ENCODE data around the gene ASCC1.

The ASCC1 gene

DNA sequence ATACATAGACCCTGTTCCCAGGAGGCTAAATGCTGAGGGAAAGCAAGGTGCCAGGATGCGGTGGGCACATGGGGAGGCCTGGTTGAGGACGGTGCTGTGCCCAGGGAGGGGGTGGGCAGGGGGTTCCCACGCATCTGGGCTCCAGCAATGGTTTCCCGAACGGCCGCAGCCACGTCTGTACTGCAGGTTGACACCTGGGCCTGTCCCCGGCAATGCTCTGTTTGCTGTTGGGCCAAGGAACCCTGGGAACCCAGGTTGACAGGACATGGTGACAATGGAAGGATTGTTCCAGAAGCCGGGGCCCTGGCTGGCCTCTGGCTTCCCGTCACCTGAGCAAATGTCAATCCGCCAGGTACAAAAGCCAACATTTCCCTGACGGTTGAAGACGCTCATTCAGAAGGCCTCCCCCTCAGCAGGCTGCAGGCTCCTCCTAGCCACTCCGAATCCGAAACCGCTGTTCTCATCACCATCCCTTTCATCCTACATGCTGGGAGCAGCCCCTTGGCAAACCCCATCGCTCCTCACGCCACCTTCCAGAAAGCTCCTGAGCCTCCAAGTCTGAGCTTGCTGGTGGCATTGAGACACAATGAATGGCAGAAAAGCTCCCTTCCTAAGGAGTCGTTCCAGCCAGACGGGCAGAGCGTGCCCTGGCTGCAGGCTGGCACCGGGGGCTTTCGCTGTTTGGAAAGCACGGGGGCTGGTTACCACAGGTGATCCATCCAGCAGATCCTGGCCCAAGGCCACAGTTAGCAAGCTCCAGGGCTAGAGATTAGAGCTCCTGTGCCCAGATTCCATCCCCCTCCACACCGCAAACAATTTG is 158.9 kb downstream of the ASCC1 start:
- in situ Hi-C loops (cut with HindIII; ENCODE audit: low sequenced_read_pairs), result no loop called here
- TF ChIP-seq, protein P1, sequence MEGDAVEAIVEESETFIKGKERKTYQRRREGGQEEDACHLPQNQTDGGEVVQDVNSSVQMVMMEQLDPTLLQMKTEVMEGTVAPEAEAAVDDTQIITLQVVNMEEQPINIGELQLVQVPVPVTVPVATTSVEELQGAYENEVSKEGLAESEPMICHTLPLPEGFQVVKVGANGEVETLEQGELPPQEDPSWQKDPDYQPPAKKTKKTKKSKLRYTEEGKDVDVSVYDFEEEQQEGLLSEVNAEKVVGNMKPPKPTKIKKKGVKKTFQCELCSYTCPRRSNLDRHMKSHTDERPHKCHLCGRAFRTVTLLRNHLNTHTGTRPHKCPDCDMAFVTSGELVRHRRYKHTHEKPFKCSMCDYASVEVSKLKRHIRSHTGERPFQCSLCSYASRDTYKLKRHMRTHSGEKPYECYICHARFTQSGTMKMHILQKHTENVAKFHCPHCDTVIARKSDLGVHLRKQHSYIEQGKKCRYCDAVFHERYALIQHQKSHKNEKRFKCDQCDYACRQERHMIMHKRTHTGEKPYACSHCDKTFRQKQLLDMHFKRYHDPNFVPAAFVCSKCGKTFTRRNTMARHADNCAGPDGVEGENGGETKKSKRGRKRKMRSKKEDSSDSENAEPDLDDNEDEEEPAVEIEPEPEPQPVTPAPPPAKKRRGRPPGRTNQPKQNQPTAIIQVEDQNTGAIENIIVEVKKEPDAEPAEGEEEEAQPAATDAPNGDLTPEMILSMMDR (IDR thresholded peaks at IDR 0.05; ENCODE audit: low read depth, low read length, missing control alignments), result no peak
- H3K4me3 ChIP-seq (ENCODE audit: low read depth, low read length), result no peak overlapping the region
- no peak for DNase-seq (ENCODE audit: low read depth)

DNA sequence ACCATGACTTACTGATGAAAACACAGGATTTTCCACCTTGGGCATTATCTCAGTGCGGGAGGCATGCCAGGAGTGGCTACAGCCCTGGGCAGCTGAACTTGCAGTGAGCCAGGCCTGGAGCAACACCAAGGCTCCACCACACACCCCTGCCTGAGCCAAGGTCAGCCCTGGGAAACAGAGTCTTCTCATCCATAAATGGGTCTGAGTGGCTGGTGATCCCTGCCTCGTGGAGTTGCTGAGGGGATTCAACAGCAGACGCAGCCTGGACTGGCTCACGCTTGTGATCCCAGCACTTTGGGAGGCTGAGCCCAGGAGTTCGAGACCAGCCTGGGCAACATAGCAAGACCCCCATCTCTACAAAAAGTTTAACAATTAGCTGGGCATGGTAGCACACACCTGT is 160.0 kb downstream of the ASCC1 start:
- in situ Hi-C loops (cut with HindIII; ENCODE audit: low sequenced_read_pairs), result no loop called here
- no peak for DNase-seq (ENCODE audit: low read depth)
- TF ChIP-seq, protein P1 (IDR thresholded peaks at IDR 0.05; ENCODE audit: low read depth, low read length, missing control alignments), result no peak
- no peak overlapping the region for H3K4me3 ChIP-seq (ENCODE audit: low read depth, low read length)

DNA sequence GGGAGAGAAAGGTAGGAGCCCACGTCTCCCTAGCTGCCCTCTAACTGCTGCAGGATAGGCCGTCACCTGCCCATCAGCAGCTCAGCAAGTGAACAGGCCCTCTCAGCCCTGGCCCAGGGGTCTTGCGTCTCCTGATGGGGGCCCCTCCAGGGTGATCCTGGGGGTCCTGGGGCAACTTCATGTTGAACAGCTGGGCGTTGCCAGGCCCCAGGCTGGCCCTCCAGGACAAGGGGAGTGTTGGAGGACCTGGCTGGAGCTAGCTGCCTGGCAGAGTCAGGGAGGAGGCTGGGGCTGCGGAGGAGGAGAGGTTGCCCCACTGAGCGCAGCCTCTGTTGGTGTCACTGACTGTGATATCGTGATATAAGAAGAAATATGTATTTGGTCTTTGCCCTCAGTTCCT is 162.4 kb downstream of the ASCC1 start:
- in situ Hi-C loops (cut with HindIII; ENCODE audit: low sequenced_read_pairs), result no loop called here

DNA sequence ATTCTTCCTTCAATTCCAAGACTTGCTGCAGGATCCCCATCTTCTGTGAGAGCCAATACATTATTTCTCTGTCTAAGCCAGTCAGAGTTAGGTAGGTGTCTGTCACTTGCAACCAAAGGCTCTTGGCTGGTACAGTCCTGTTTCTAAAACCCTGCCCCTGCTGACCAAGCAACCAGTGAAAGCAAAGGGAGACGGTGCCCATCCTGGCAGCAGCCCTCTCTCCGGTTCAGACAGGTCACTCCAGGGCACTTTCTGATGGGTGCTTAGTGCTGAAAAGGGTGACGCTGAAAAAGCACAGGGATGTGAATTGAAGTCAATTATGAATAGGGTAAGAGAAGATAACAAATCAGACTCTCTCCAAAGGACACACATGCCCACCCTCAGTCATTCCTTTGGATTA is 165.2 kb downstream of the ASCC1 start:
- H3K4me3 ChIP-seq (ENCODE audit: low read depth, low read length), result no peak overlapping the region
- in situ Hi-C loops (cut with HindIII; ENCODE audit: low sequenced_read_pairs), result no loop called here
- no peak for DNase-seq (ENCODE audit: low read depth)
- TF ChIP-seq, protein P1 (IDR thresholded peaks at IDR 0.05; ENCODE audit: low read depth, low read length, missing control alignments), result no peak

More for the DNA sequence above, 162.4 kb downstream of the ASCC1 start:
- TF ChIP-seq, protein P1 (IDR thresholded peaks at IDR 0.05; ENCODE audit: low read depth, low read length, missing control alignments), result no peak
- no peak overlapping the region for H3K4me3 ChIP-seq (ENCODE audit: low read depth, low read length)
- no peak for DNase-seq (ENCODE audit: low read depth)

DNA sequence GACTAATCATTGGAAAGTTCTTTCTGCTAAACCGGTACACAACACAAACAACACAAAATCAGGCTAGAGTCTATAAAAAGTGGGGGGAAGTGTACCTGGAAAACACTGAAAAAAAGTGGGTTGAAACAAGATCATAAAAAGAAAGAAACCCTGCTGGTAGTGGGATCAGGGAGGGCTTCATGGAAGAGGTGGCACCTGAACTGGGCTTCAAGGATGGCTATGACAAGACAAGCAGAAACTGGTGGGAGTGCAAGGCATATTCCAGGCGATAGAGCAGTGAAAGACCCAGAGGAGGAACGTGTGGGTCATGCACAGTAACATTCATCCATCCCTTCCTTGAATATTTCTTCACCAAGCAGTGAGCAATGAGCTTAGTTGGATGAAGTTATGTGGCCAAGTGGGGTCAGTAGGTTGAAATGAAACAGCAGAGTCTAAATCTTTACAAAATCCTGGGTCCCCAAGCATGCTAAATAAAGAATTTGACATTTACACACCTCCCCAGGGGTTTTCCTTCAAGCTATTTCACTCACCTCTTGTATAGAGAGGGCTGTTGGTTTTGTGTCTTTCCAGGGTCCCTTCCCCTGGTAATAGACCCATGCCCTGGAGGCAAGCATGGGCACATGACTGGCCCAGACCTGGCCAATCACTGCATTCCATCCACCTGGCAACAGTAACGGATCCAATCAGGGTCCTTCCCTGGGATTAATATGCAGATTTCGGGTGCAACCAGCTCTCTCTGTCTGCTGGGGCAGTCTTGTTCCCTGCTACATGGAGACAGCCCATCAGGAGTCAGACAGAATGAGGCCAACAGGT is 165.9 kb downstream of the ASCC1 start:
- in situ Hi-C loops (cut with HindIII; ENCODE audit: low sequenced_read_pairs), result no loop called here
- TF ChIP-seq, protein P1 (IDR thresholded peaks at IDR 0.05; ENCODE audit: low read depth, low read length, missing control alignments), result no peak

DNA sequence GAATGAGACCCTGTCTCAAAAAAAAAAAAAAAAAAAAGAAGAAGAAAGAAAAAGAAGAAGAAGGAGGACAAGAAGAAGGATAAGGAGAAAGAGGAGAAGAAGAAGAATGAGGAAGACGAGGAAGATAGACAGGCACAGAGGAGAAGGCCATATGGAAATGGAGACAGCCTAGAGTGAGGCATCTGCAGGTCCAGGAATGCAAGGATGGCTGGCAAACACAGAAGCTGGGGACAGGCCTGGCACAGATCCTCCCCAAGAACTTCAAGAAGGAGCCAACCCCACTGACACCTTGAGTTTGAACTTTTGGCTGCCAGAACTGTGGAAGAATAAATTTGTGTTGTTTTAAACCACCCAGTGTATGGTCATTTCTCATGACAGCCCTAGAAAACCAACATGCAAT is 166.6 kb downstream of the ASCC1 start:
- DNase-seq (ENCODE audit: low read depth), result no peak
- in situ Hi-C loops (cut with HindIII; ENCODE audit: low sequenced_read_pairs), result no loop called here
- H3K4me3 ChIP-seq (ENCODE audit: low read depth, low read length), result no peak overlapping the region

More for the DNA sequence above, 165.9 kb downstream of the ASCC1 start:
- H3K4me3 ChIP-seq (ENCODE audit: low read depth, low read length), result no peak overlapping the region
- no peak for DNase-seq (ENCODE audit: low read depth)

More for the DNA sequence above, 166.6 kb downstream of the ASCC1 start:
- TF ChIP-seq, protein P1 (IDR thresholded peaks at IDR 0.05; ENCODE audit: low read depth, low read length, missing control alignments), result no peak
